C4-2B (cell line): ENCODE data around the gene COX8A.

ENCODE experiments used
- H3K27ac ChIP-seq: fragments of 450-650 bp; 2 replicates; pipeline ENCODE4 v1.5.1; 2017
- CTCF ChIP-seq: fragments of 450-650 bp; conservative IDR thresholded peaks from 2 replicates; pipeline ENCODE4 v1.5.1; 2017; ENCODE audit warnings: mild to moderate bottlenecking
- ZFX ChIP-seq: fragments of 450-650 bp; IDR thresholded peaks from 2 replicates; pipeline ENCODE4 v1.6.1; 2017

The COX8A gene

DNA sequence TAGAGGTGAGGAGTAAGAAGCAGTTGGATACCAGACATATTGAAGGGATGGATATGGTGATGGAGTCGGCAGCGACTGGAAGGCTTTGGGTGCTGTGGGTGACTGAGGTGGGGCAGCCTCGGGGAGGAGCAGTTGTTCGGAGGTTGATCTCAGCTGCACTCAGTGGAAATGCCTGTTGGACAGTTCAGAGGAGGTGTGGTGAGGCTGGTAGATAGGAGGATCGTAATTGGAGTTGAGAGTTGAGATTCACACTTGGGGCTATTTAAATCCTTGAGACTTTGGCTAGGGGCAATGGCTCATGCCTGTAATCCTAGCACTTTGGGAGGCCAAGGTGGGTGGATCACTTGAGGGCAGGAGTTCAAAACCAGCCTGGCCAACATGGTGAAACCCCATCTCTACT lies 18.7 kb downstream of the COX8A start:
- no peak overlapping the region for H3K27ac ChIP-seq
- TF ChIP-seq ZFX (no peak), CTCF (no peak)

DNA sequence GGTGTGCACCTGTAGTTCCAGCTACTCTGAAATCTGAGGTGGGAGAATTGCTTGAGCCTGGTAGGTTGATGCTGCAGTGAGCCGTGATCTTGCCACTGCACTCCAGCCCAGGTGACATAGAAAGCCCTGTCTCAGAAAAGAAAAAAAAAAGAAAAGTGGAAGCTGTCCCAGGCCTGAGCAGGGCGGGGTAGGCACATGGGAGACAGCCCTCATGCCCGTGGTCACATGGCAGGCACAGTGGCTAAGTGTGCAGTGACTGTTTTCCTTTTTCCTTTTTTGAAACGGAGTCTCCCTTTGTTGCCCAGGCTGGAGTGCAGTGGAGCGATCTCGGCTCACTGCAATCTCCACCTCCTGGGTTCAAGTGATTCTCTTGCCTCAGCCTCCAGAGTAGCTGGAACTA lies 19.6 kb downstream of the COX8A start:
- no peak overlapping the region for H3K27ac ChIP-seq
- TF ChIP-seq ZFX = no peak
- no peak for TF ChIP-seq CTCF

DNA sequence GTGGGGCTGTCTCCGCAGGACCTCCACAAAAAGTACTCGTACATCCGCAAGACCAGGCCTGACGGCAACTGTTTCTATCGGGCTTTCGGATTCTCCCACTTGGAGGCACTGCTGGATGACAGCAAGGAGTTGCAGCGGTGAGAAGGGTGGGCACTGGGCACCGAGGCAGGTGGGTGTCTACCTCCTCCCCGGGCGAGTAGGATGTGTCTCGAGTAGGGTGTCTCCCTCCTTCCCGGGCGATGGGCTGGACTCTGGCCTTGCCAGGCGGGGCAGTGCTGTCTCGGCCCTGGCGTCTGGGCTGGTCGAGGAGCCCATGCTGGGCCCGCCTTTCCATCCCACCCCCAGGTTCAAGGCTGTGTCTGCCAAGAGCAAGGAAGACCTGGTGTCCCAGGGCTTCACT lies 22.1 kb downstream of the COX8A start:
- TF ChIP-seq ZFX (no peak), CTCF (no peak)

DNA sequence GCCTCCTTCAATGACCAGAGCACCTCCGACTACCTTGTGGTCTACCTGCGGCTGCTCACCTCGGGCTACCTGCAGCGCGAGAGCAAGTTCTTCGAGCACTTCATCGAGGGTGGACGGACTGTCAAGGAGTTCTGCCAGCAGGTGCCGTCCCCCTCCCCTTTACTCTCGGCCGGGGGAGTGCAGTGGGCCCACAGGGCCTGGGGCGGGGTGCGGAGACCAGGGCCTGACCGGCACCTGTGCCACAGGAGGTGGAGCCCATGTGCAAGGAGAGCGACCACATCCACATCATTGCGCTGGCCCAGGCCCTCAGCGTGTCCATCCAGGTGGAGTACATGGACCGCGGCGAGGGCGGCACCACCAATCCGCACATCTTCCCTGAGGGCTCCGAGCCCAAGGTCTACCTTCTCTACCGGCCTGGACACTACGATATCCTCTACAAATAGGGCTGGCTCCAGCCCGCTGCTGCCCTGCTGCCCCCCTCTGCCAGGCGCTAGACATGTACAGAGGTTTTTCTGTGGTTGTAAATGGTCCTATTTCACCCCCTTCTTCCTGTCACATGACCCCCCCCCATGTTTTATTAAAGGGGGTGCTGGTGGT lies 22.8 kb downstream of the COX8A start:
- no peak overlapping the region for H3K27ac ChIP-seq
- no peak for TF ChIP-seq CTCF
- no peak for TF ChIP-seq ZFX

More for the DNA sequence above, 22.1 kb downstream of the COX8A start:
- no peak overlapping the region for H3K27ac ChIP-seq

DNA sequence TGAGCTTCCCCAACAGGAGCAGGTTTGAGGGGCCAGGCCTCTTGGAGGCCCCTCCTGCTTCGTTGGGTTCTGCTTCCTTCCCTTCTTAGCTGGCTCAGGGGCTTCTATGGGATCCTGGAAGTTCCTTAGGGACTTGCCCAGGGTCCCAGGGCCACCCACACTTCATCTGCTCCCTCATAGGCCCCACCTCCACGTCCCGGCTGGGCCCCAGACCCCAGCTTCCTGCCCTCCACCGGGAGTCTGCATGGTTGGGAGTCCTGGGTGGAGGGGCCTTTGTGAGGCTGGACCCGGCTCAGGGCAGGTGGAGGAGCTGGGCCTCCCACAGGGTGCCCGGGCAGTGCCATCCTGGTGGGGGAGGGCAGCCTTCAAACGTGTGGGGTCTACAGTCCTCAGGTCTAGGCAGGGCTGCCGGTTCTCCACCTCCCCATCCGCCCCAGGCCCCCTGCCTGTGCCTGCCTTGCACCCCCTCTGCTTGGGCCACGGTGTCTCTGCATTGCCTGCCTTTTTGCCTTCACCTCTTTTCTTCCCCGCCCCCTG lies 23.4 kb downstream of the COX8A start:
- no peak for TF ChIP-seq CTCF
- TF ChIP-seq ZFX = no peak
- no peak overlapping the region for H3K27ac ChIP-seq

DNA sequence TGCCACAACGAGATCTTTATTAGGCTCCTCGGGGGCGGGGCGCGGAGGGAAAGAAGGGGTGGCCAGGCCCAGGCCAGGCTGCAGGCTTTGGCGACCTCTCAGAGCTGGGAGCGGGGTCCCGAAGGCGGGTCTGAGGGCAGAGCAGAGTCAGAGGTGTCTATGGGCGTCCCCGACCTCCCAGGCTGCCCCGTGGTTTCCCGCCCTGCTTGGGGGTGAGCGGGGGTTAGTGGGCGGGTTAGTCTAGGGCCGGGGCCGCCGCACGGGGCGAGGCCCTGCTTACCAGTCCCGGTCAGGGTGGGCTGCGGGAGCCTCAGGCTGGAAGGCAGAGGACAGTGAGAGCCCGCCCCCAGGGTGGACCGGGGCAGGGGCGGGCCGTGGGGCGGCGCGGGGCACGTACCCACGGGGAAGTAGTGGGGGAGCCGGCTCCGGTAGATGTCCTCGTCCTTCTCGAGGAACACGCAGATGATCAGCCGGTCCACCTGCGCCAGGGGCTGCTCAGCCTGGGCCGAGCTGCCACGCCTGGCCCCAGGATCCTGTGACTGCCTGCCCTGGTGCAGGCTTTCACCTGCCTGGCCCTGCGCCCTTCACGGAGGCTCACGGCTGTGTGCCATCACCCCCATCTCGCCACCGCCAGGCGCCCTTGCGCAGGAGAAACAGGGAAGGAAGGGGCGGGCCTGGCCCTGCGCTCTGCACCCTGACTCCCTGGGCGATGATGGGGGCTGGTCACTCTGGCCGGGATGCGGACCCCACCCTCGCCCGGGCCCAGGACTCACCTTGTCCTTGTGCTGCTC lies 24.3 kb downstream of the COX8A start:
- no peak overlapping the region for H3K27ac ChIP-seq
- TF ChIP-seq ZFX (no peak), CTCF (no peak)

- H3K27ac ChIP-seq = no peak overlapping the region
- TF ChIP-seq ZFX (no peak), CTCF (no peak)
These were observed 25.1 kb downstream of the COX8A start for GRCh38 chr11:63999349-64000025.
